ENCODE results near the gene ALG6. TPM values are rescaled to one million over a fixed set of nuclear protein-coding genes. Genes with fewer than 3 reads are reported as not detected.

The ALG6 gene
- total and polyA plus RNA-seq, 2 of the 13 experiments (the other 11 are each of a cell fraction or from before 2014, with no cell fraction given), result 6.8 to 8.1 TPM

- TF ChIP-seq KIAA2018 (CRISPR knock-in tag; IDR thresholded peaks at IDR 0.05; ENCODE audit: borderline replicate concordance) (no peak), ZNF790 (CRISPR knock-in tag; IDR thresholded peaks at IDR 0.05; ENCODE audit: borderline replicate concordance) (no peak), DBP (CRISPR knock-in tag; IDR thresholded peaks at IDR 0.05; ENCODE audit: not compliant biosample characterization) (no peak), ZNF607 (CRISPR knock-in tag; IDR thresholded peaks at IDR 0.05; ENCODE audit: borderline replicate concordance) (no peak), ZNF468 (CRISPR knock-in tag; IDR thresholded peaks at IDR 0.05) (no peak), MIER2 (CRISPR knock-in tag; IDR thresholded peaks at IDR 0.05) (no peak), PHF20 (CRISPR knock-in tag; IDR thresholded peaks at IDR 0.05) (no peak), ZNF263 (CRISPR knock-in tag; IDR thresholded peaks at IDR 0.05) (no peak)
- TF ChIP-seq, protein P1, sequence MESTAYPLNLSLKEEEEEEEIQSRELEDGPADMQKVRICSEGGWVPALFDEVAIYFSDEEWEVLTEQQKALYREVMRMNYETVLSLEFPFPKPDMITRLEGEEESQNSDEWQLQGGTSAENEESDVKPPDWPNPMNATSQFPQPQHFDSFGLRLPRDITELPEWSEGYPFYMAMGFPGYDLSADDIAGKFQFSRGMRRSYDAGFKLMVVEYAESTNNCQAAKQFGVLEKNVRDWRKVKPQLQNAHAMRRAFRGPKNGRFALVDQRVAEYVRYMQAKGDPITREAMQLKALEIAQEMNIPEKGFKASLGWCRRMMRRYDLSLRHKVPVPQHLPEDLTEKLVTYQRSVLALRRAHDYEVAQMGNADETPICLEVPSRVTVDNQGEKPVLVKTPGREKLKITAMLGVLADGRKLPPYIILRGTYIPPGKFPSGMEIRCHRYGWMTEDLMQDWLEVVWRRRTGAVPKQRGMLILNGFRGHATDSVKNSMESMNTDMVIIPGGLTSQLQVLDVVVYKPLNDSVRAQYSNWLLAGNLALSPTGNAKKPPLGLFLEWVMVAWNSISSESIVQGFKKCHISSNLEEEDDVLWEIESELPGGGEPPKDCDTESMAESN (CRISPR knock-in tag; conservative IDR thresholded peaks at IDR 0.05), result no peak
- TF ChIP-seq, protein P2, sequence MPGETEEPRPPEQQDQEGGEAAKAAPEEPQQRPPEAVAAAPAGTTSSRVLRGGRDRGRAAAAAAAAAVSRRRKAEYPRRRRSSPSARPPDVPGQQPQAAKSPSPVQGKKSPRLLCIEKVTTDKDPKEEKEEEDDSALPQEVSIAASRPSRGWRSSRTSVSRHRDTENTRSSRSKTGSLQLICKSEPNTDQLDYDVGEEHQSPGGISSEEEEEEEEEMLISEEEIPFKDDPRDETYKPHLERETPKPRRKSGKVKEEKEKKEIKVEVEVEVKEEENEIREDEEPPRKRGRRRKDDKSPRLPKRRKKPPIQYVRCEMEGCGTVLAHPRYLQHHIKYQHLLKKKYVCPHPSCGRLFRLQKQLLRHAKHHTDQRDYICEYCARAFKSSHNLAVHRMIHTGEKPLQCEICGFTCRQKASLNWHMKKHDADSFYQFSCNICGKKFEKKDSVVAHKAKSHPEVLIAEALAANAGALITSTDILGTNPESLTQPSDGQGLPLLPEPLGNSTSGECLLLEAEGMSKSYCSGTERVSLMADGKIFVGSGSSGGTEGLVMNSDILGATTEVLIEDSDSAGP (CRISPR knock-in tag; IDR thresholded peaks at IDR 0.05; ENCODE audit: borderline replicate concordance), result no peak
- TF ChIP-seq, protein P3, sequence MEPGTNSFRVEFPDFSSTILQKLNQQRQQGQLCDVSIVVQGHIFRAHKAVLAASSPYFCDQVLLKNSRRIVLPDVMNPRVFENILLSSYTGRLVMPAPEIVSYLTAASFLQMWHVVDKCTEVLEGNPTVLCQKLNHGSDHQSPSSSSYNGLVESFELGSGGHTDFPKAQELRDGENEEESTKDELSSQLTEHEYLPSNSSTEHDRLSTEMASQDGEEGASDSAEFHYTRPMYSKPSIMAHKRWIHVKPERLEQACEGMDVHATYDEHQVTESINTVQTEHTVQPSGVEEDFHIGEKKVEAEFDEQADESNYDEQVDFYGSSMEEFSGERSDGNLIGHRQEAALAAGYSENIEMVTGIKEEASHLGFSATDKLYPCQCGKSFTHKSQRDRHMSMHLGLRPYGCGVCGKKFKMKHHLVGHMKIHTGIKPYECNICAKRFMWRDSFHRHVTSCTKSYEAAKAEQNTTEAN (CRISPR knock-in tag; conservative IDR thresholded peaks at IDR 0.05), result no peak
These were observed 119.2 kb downstream of the ALG6 start (continued) for GRCh38 chr1:63486629-63487028.
